GM08714 (cell line): ENCODE measurements around the gene TMEM182.

Experiments used
- H3K4me3 ChIP-seq: fragments of 200-500 bp; sonication (Bioruptor generic); 2 replicates; pipeline ENCODE4 v1.5.1; 2014; ENCODE audit warnings: mild to moderate bottlenecking, low read length, inconsistent platforms
- ZNF274 ChIP-seq: IDR thresholded peaks from 2 replicates; pipeline ENCODE4 v1.6.1; 2012; ENCODE audit warnings: mild to moderate bottlenecking, low read depth, low read length

Gene TMEM182

GRCh38 chr2:102801858-102802699 lies 40.2 kb downstream of the TMEM182 start:
- TF ChIP-seq ZNF274, result no peak
- no peak overlapping the region for H3K4me3 ChIP-seq

GRCh38 chr2:102803041-102803896 lies 41.4 kb downstream of the TMEM182 start:
- TF ChIP-seq ZNF274, result no peak
- H3K4me3 ChIP-seq, result no peak overlapping the region

- H3K4me3 ChIP-seq, result no peak overlapping the region
- no peak for TF ChIP-seq ZNF274
These were observed 42.0 kb downstream of the TMEM182 start for GRCh38 chr2:102803897-102804217.

- no peak for TF ChIP-seq ZNF274
These were observed 44.5 kb downstream of the TMEM182 start for GRCh38 chr2:102806250-102806837.

GRCh38 chr2:102809291-102810189 lies 47.7 kb downstream of the TMEM182 start:
- TF ChIP-seq ZNF274, result no peak
- H3K4me3 ChIP-seq, result no peak overlapping the region

More at GRCh38 chr2:102806250-102806837, 44.5 kb downstream of the TMEM182 start:
- no peak overlapping the region for H3K4me3 ChIP-seq

- no peak overlapping the region for H3K4me3 ChIP-seq
- no peak for TF ChIP-seq ZNF274
These were observed 53.5 kb downstream of the TMEM182 start for GRCh38 chr2:102815285-102815684.

- TF ChIP-seq ZNF274, result no peak
- H3K4me3 ChIP-seq, result no peak overlapping the region
These were observed 65.1 kb downstream of the TMEM182 start for GRCh38 chr2:102826904-102827303.

- no peak overlapping the region for H3K4me3 ChIP-seq
- no peak for TF ChIP-seq ZNF274
These were observed 71.0 kb downstream of the TMEM182 start for GRCh38 chr2:102832789-102833188.

GRCh38 chr2:102834523-102835273 lies 72.9 kb downstream of the TMEM182 start:
- TF ChIP-seq ZNF274, result no peak
- H3K4me3 ChIP-seq, result no peak overlapping the region

- TF ChIP-seq ZNF274, result no peak
- no peak overlapping the region for H3K4me3 ChIP-seq
These were observed 75.9 kb downstream of the TMEM182 start for GRCh38 chr2:102837626-102838198.

- TF ChIP-seq ZNF274, result no peak
- H3K4me3 ChIP-seq, result no peak overlapping the region
These were observed 78.0 kb downstream of the TMEM182 start for GRCh38 chr2:102839668-102840388.

- no peak for TF ChIP-seq ZNF274
These were observed 79.4 kb downstream of the TMEM182 start for GRCh38 chr2:102841107-102841840.

More at GRCh38 chr2:102841107-102841840, 79.4 kb downstream of the TMEM182 start:
- no peak overlapping the region for H3K4me3 ChIP-seq
